OCI-LY7 (cell line): ENCODE results near the gene CHD9. TPM values are rescaled to one million over a fixed set of nuclear protein-coding genes. Genes with fewer than 3 reads are reported as not detected.

Experiments
- BruUV-seq: library from RNA; stranded (reverse); fragments of 400-500 nt; replicated peaks from 2 replicates; lab custom pipeline; 2021; lab: Mats Ljungman, UMichigan
- CTCF ChIA-PET: fragments of 300-600 bp; sonication (Branson Sonifier 250); formaldehyde crosslinking; loops from one replicate; lab custom pipeline; 2022; ENCODE audit warnings: antibody characterized with exemption; ENCODE audit not compliant: unreplicated experiment; lab: Charles Lee
- POLR2A ChIA-PET: fragments of 300-600 bp; sonication (Branson Sonifier 250); formaldehyde crosslinking; loops from one replicate; lab custom pipeline; 2022; ENCODE audit warnings: antibody characterized with exemption; lab: Charles Lee
- DNase-seq: peaks from one replicate; pipeline ENCODE4 v3.0.0-alpha.2; 2015; ENCODE audit warnings: low spot score
- H2AFZ ChIP-seq: fragments of 200-600 bp; sonication (generic), shearing (Covaris generic); 2 replicates; pipeline ENCODE4 v1.6.1; 2014; ENCODE audit warnings: mild to moderate bottlenecking, antibody characterized with exemption, low read length, moderate library complexity
- H3K27ac ChIP-seq: fragments of 200-600 bp; sonication (generic); 2 replicates; pipeline ENCODE4 v1.5.1; 2014; ENCODE audit warnings: mixed run types, low read depth, mild to moderate bottlenecking, moderate library complexity, low read length, inconsistent platforms; ENCODE audit not compliant: poor library complexity, severe bottlenecking
- H3K36me3 ChIP-seq: fragments of 200-600 bp; sonication (generic); 2 replicates; pipeline ENCODE4 v1.6.1; 2014; ENCODE audit warnings: mild to moderate bottlenecking, antibody characterized with exemption, low read length, moderate library complexity, mixed read lengths; ENCODE audit not compliant: insufficient read depth
- H3K4me1 ChIP-seq: fragments of 200-600 bp; sonication (generic); 2 replicates; pipeline ENCODE4 v1.5.1; 2014; ENCODE audit warnings: mild to moderate bottlenecking, low read length; ENCODE audit not compliant: insufficient read depth, poor library complexity, severe bottlenecking
- H3K4me2 ChIP-seq: fragments of 200-600 bp; sonication (generic); 2 replicates; pipeline ENCODE4 v1.6.1; 2014; ENCODE audit warnings: mild to moderate bottlenecking, low read length
- H3K4me3 ChIP-seq: fragments of 200-600 bp; sonication (generic); 2 replicates; pipeline ENCODE4 v1.5.1; 2014; ENCODE audit warnings: mild to moderate bottlenecking, low read depth, low read length; ENCODE audit not compliant: poor library complexity, severe bottlenecking
- H3K79me2 ChIP-seq: fragments of 200-600 bp; sonication (generic); 2 replicates; pipeline ENCODE4 v1.6.1; 2016; ENCODE audit warnings: low read depth, mild to moderate bottlenecking, low read length, moderate library complexity, mixed read lengths; ENCODE audit not compliant: insufficient read depth
- H3K9me2 ChIP-seq: fragments of 200-600 bp; sonication (generic); 2 replicates; pipeline ENCODE4 v1.6.1; 2016; ENCODE audit warnings: mild to moderate bottlenecking, low read length, mixed read lengths; ENCODE audit not compliant: insufficient read depth
- H3K9me3 ChIP-seq: fragments of 200-600 bp; sonication (generic); 2 replicates; pipeline ENCODE4 v1.6.1; 2014; ENCODE audit warnings: mild to moderate bottlenecking, mixed run types, low read length, mixed read lengths
- H4K20me1 ChIP-seq: fragments of 200-600 bp; sonication (generic); 2 replicates; pipeline ENCODE4 v1.6.1; 2014; ENCODE audit warnings: mild to moderate bottlenecking, antibody characterized with exemption, low read length, moderate library complexity, mixed read lengths; ENCODE audit not compliant: insufficient read depth
- CTCF ChIP-seq: fragments of 200-600 bp; sonication (generic); conservative IDR thresholded peaks from 2 replicates; pipeline ENCODE4 v1.5.1; 2014; ENCODE audit warnings: mild to moderate bottlenecking, antibody characterized with exemption, low read length, moderate library complexity, mixed read lengths
- EZH2phosphoT487 ChIP-seq: fragments of 200-600 bp; sonication (generic); IDR thresholded peaks from 2 replicates; pipeline ENCODE4 v1.6.1; 2018; ENCODE audit warnings: low read depth, borderline replicate concordance, mild to moderate bottlenecking, mixed run types, antibody characterized with exemption, low read length, moderate library complexity, mixed read lengths
- intact Hi-C: fragments of 100-400 bp; cut with micrococcal nuclease; formaldehyde crosslinking; loops from one replicate; pipeline ENCODE4 v1.10.0; 2022; ENCODE audit not compliant: unreplicated experiment
- total RNA-seq, 2 experiments: library from RNA; depleted of rRNA in 1 of 2; stranded (reverse); fragments of >200 nt in 1 of 2; shearing (Covaris generic) in 1 of 2; gene quantifications; 2 replicates each; pipeline ENCODE4 v1.2.3, GENCODE V29; 2014 to 2022

CHD9 gene
- total RNA-seq, 2 experiments from 2014 or later, result 52.6 to 85.9 TPM

GRCh38 chr16:53249331-53249730 lies 194.5 kb downstream of the CHD9 start:
- BruUV-seq, result no TSS peak
- Histone ChIP-seq H3K4me1 (no peaks in the 10 kb centered on the region), H2AFZ (no peak overlapping the region), H3K9me2 (no peaks in the 10 kb centered on the region), H3K79me2 (no peaks in the 10 kb centered on the region), H3K4me2 (no peak overlapping the region), H3K27ac (no peak overlapping the region), H4K20me1 (no peaks in the 10 kb centered on the region), H3K36me3 (peaks cover 97% of the 10 kb centered on the region), H3K9me3 (no peaks in the 10 kb centered on the region), H3K4me3 (no peak overlapping the region)
- DNase-seq, result no peak
- intact Hi-C loops, result no loop called here
- ChIA-PET POLR2A (no interaction called here), CTCF (no interaction called here)
- TF ChIP-seq EZH2phosphoT487, result no peak
- no peak for TF ChIP-seq CTCF

GRCh38 chr16:53257001-53257400 lies 202.2 kb downstream of the CHD9 start:
- intact Hi-C loops, result no loop called here
- Histone ChIP-seq H3K36me3 (peaks cover 98% of the 10 kb centered on the region), H4K20me1 (no peaks in the 10 kb centered on the region), H3K79me2 (no peaks in the 10 kb centered on the region), H3K9me2 (no peaks in the 10 kb centered on the region), H3K9me3 (no peaks in the 10 kb centered on the region), H3K27ac (no peak overlapping the region), H3K4me1 (no peaks in the 10 kb centered on the region), H3K4me3 (no peak overlapping the region), H3K4me2 (no peak overlapping the region), H2AFZ (no peak overlapping the region)
- ChIA-PET POLR2A (interaction anchor here (0.7 to 1.0 kb wide), 2 partner anchors 17 to 30 kb away, joined by 3 to 4 read pairs; no protein-coding TSS in a partner anchor), CTCF (no interaction called here)
- DNase-seq, result no peak
- TF ChIP-seq EZH2phosphoT487 (no peak), CTCF (no peak)
- BruUV-seq, result no TSS peak

GRCh38 chr16:53258809-53259208 lies 204.0 kb downstream of the CHD9 start:
- intact Hi-C loops, result no loop called here
- CTCF ChIA-PET, result interaction anchor here (0.7 kb wide), 1 partner anchor 38 kb away, joined by 3 read pairs; no protein-coding TSS in a partner anchor

More at GRCh38 chr16:53258809-53259208, 204.0 kb downstream of the CHD9 start:
- TF ChIP-seq CTCF (no peak), EZH2phosphoT487 (no peak)
- BruUV-seq, result no TSS peak
- no peak overlapping the region for H3K27ac ChIP-seq
- POLR2A ChIA-PET, result interaction anchor here (0.6 kb wide), 1 partner anchor 11 kb away, joined by 4 read pairs; no protein-coding TSS in a partner anchor
- no peaks in the 10 kb centered on the region for H3K79me2 ChIP-seq
- H3K9me2 ChIP-seq, result no peaks in the 10 kb centered on the region
- no peak overlapping the region for H3K4me2 ChIP-seq
- no peak overlapping the region for H2AFZ ChIP-seq
- peaks cover 98% of the 10 kb centered on the region for H3K36me3 ChIP-seq
- DNase-seq, result no peak
- no peak overlapping the region for H3K4me3 ChIP-seq
- H4K20me1 ChIP-seq, result no peaks in the 10 kb centered on the region
- no peaks in the 10 kb centered on the region for H3K4me1 ChIP-seq
- no peaks in the 10 kb centered on the region for H3K9me3 ChIP-seq
